Naive thymus-derived CD4-positive, alpha-beta T cell (primary cell): ENCODE results near the gene DNAJC13. TPM values are rescaled to one million over a fixed set of nuclear protein-coding genes. Genes with fewer than 3 reads are reported as not detected.

ENCODE experiments used
- ATAC-seq: fragments of 150-1000 bp; cut with Tn5 transposase; 2 replicates; pipeline ENCODE4 v1.10.0; 2021; ENCODE audit warnings: mild to moderate bottlenecking, moderate library complexity
- CTCF ChIA-PET: fragments of 350-600 bp; sonication (Branson Sonifier 250); formaldehyde crosslinking; loops from one replicate; lab custom pipeline; 2021; ENCODE audit warnings: antibody characterized with exemption; lab: Charles Lee
- POLR2A ChIA-PET: fragments of 350-600 bp; sonication (Branson Sonifier 250); formaldehyde crosslinking; loops from one replicate; lab custom pipeline; 2021; ENCODE audit warnings: antibody characterized with exemption, inconsistent platforms; lab: Charles Lee
- DNase-seq, 9 donors: peaks; one replicate each; pipeline versions ENCODE4 v3.0.0 to v3.0.0-alpha.2; 2020 to 2022; ENCODE audit warnings: mixed read lengths in 1 of 9
- H3K27ac ChIP-seq: one replicate; pipeline ENCODE4 v1.7.0; 2013; ENCODE audit warnings: mild to moderate bottlenecking, low read depth, low read length, moderate library complexity
- H3K27me3 ChIP-seq, 2 donors: one replicate each; pipeline ENCODE4 v1.7.0; 2013; ENCODE audit warnings: low read length in 2 of 2, mild to moderate bottlenecking in 2 of 2, moderate library complexity in 2 of 2; ENCODE audit not compliant: control insufficient read depth in 2 of 2, insufficient read depth in 2 of 2
- H3K36me3 ChIP-seq, 3 experiments: 1 replicate in 2 of 3; 2 replicates in 1 of 3; pipeline ENCODE4 v1.7.0; 2013; ENCODE audit warnings: low read length in 3 of 3, mild to moderate bottlenecking in 3 of 3, moderate library complexity in 1 of 3; ENCODE audit not compliant: insufficient read depth in 3 of 3, control insufficient read depth in 2 of 3
- H3K4me1 ChIP-seq, 2 donors: one replicate each; pipeline ENCODE4 v1.7.0; 2013; ENCODE audit warnings: low read length in 2 of 2, mild to moderate bottlenecking in 2 of 2, moderate library complexity in 1 of 2; ENCODE audit not compliant: control insufficient read depth in 2 of 2, insufficient read depth in 2 of 2
- H3K4me3 ChIP-seq: 2 replicates; pipeline ENCODE4 v1.7.0; 2013; ENCODE audit warnings: mild to moderate bottlenecking, low read length
- H3K9me3 ChIP-seq, 3 experiments: 1 replicate in 2 of 3; 2 replicates in 1 of 3; pipeline ENCODE4 v1.7.0; 2013; ENCODE audit warnings: low read length in 3 of 3; ENCODE audit not compliant: control insufficient read depth in 2 of 3
- H3K27ac Mint-ChIP-seq, 9 donors: one replicate each; pipeline ENCODE4 v1.8.0; 2020 to 2022; ENCODE audit warnings: mixed read lengths in 9 of 9, mild to moderate bottlenecking in 8 of 9, moderate library complexity in 5 of 9, inconsistent platforms in 2 of 9
- H3K27me3 Mint-ChIP-seq, 5 donors: one replicate each; pipeline ENCODE4 v1.8.0; 2021 to 2022; ENCODE audit warnings: mixed read lengths in 5 of 5, mild to moderate bottlenecking in 1 of 5
- H3K36me3 Mint-ChIP-seq, 5 donors: one replicate each; pipeline ENCODE4 v1.8.0; 2020 to 2022; ENCODE audit warnings: mixed read lengths in 5 of 5, mild to moderate bottlenecking in 3 of 5, inconsistent platforms in 1 of 5
- H3K4me1 Mint-ChIP-seq, 7 donors: one replicate each; pipeline ENCODE4 v1.8.0; 2020 to 2022; ENCODE audit warnings: mixed read lengths in 7 of 7, mild to moderate bottlenecking in 3 of 7, inconsistent platforms in 1 of 7
- H3K4me3 Mint-ChIP-seq, 10 donors: one replicate each; pipeline ENCODE4 v1.8.0; 2020 to 2022; ENCODE audit warnings: mild to moderate bottlenecking in 10 of 10, mixed read lengths in 10 of 10, moderate library complexity in 6 of 10, inconsistent platforms in 2 of 10
- H3K9me3 Mint-ChIP-seq, 11 donors: one replicate each; pipeline ENCODE4 v1.8.0; 2020 to 2022; ENCODE audit warnings: mixed read lengths in 11 of 11, mild to moderate bottlenecking in 4 of 11, inconsistent platforms in 1 of 11, moderate library complexity in 1 of 11
- intact Hi-C, 2 donors: fragments of 100-400 bp; cut with micrococcal nuclease; formaldehyde crosslinking; loops; one replicate each; pipeline ENCODE4 v1.15.1; 2023
- polyA plus RNA-seq, 2 donors: library from polyadenylated mRNA; unstranded; fragments of 300-500 nt; fragmentation: Illumina TruSeq; gene quantifications; one replicate each; pipeline ENCODE4 v1.2.3, GENCODE V29; 2021
- total RNA-seq, 6 experiments: library from RNA in 5 of 6; stranded (reverse) in 5 of 6; gene quantifications; 1 replicate in 5 of 6; 2 replicates in 1 of 6; pipeline ENCODE4 v1.2.3 and lab custom pipeline; 2021 to 2026

Gene DNAJC13
- total and polyA plus RNA-seq, 7 experiments from 2014 or later = 10.3 to 41.5 (median 35.0) TPM

DNA sequence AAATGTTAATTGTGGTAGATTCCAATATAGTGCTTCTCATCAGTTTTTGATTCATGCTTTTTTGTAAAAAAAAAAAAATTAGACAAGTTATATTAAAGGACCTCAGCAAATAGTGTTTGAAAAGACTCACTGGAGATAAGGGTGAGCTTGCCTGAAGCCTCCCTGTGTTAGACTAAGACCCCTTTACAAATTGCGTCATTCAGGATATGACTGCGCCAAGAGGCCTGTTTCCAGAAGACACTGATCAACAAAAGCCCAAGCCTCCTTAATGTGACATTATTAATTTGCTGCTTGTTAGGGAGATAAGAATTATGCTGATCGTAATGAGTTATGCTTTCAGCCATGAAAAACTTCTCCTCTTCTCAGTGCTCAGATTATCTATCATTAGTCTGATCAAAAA, 13.0 kb upstream of the DNAJC13 start:
- ATAC-seq = no peak
- ChIA-PET POLR2A (no interaction called here), CTCF (no interaction called here)
- no peak overlapping the region for H3K4me3 Mint-ChIP-seq
- no peaks in the 10 kb centered on the region for H3K36me3 Mint-ChIP-seq
- no peak overlapping the region for H3K27ac ChIP-seq
- H3K4me1 Mint-ChIP-seq = no peaks in the 10 kb centered on the region
- peaks cover 0 to 56% (median 0%) of the 10 kb centered on the region in 5 donors for H3K27me3 Mint-ChIP-seq
- H3K9me3 ChIP-seq = no peaks in the 10 kb centered on the region
- intact Hi-C loops = no loop called here
- no peaks in the 10 kb centered on the region for H3K36me3 ChIP-seq
- no peaks in the 10 kb centered on the region for H3K9me3 Mint-ChIP-seq
- H3K27ac Mint-ChIP-seq = no peak overlapping the region
- no peaks in the 10 kb centered on the region for H3K4me1 ChIP-seq
- no peak for DNase-seq
- no peaks in the 10 kb centered on the region for H3K27me3 ChIP-seq
- H3K4me3 ChIP-seq = no peak overlapping the region

DNA sequence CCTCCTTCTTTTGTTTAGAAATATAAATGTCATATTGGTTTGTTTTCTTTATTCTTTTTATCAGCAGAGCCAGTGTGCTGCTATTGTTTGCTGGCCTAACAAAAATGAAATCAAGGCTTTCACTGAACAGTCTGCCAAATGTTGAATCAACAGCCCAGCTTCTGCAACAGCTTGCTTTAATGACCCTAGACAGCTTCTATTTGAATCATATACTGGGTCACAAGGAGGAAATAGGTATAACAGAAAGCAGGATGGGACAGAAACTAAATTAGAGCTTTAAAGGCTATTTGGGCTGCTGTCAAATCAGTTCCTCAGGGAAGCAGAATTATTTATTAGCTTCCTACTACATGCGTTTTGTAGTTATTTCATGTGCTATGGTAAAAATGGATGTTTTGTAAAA, 12.1 kb upstream of the DNAJC13 start:
- no peaks in the 10 kb centered on the region for H3K4me1 Mint-ChIP-seq
- Histone ChIP-seq H3K36me3 (no peaks in the 10 kb centered on the region), H3K4me3 (no peak overlapping the region), H3K27ac (no peak overlapping the region), H3K4me1 (no peaks in the 10 kb centered on the region), H3K27me3 (no peaks in the 10 kb centered on the region), H3K9me3 (no peaks in the 10 kb centered on the region)
- H3K4me3 Mint-ChIP-seq = no peak overlapping the region
- peaks cover 0 to 58% (median 0%) of the 10 kb centered on the region in 5 donors for H3K27me3 Mint-ChIP-seq
- POLR2A ChIA-PET = no interaction called here
- no peak for DNase-seq
- ATAC-seq = no peak
- intact Hi-C loops = no loop called here
- H3K27ac Mint-ChIP-seq = no peak overlapping the region
- CTCF ChIA-PET = no interaction called here
- no peaks in the 10 kb centered on the region for H3K36me3 Mint-ChIP-seq
- no peaks in the 10 kb centered on the region for H3K9me3 Mint-ChIP-seq

DNA sequence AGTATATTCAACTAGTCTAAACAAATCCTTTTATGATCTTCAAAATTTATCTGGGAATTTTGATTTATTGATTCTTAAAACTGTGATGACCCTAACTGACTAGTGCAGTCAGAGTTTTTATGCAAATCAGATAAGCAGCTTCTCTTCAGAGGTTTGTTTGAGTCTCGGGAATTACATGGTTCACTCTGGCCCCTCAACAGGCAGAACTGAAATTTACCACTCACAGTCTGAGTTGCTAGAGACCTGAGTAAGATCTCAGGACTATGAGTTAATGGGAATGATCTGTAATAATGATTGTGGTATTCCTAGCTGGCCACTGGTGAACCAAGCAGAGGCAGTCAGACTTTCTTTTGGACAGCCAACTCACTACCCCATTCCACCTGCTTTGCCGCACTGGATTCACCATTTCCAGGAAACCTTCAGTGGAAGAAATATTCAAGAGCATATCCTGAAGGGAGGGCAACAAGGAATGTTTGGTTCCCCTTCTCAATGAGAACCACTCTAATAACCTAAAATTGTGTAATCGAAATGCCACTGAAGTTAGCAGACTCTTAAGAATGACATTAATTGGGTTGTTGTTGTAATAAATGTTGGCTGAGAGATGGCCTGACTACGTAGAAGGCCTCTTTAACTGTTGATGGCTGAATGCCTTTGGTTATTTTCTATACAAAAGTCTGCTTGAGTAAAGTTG, 11.5 kb upstream of the DNAJC13 start:
- peaks cover 0 to 62% (median 0%) of the 10 kb centered on the region in 5 donors for H3K27me3 Mint-ChIP-seq
- Histone ChIP-seq H3K4me3 (no peak overlapping the region), H3K27me3 (no peaks in the 10 kb centered on the region), H3K9me3 (no peaks in the 10 kb centered on the region), H3K27ac (no peak overlapping the region), H3K36me3 (no peaks in the 10 kb centered on the region), H3K4me1 (no peaks in the 10 kb centered on the region)
- no peak for DNase-seq
- no peaks in the 10 kb centered on the region for H3K36me3 Mint-ChIP-seq
- no peaks in the 10 kb centered on the region for H3K9me3 Mint-ChIP-seq
- H3K27ac Mint-ChIP-seq = no peak overlapping the region
- no peak for ATAC-seq
- H3K4me3 Mint-ChIP-seq = no peak overlapping the region
- POLR2A ChIA-PET = no interaction called here
- no peaks in the 10 kb centered on the region for H3K4me1 Mint-ChIP-seq
- CTCF ChIA-PET = no interaction called here
- intact Hi-C loops = no loop called here

DNA sequence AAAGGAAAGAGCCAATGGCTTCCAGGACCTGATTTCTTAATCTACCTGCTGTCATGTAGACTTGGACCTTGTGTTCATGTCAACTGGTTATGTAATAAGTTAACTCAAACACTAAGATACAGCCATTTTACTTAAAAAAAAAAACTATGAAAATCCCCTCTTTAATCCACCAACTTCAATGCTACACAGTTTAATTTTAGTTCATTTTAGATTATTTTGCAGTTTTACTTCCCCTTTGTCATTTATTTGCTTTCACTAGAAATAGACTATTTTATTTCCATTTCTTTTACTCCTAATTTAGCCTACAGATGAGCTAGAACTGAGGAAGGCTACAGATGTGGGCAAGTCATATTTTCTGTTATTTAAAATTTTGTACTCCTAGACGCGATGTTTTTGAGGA, 10.7 kb upstream of the DNAJC13 start:
- H3K4me1 ChIP-seq = no peaks in the 10 kb centered on the region
- peaks cover 0 to 64% (median 0%) of the 10 kb centered on the region in 5 donors for H3K27me3 Mint-ChIP-seq
- POLR2A ChIA-PET = interaction anchor here (0.6 to 1.4 kb wide), 2 partner anchors 14 to 18 kb away, joined by 3 to 4 read pairs; no protein-coding TSS in a partner anchor

DNA sequence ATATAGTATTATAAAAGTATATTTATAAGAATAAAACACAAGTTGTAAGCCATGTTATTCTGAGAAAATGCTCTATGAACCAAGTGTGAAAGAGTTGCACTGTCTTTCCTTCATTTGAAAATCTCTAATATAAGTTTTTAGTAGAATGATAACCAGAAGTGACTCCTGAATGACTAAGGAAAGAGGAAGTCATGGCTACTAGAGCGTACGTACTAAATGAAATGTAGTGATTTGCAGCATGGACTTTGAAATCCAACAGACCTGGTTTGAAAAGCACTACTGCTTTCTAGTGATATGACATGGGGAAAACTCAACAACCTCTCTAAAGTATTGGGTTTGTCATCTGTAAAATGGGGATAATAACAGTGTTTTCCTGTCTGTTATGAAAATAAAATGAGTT, 10.3 kb upstream of the DNAJC13 start:
- POLR2A ChIA-PET = interaction anchor here (0.6 to 1.4 kb wide), 2 partner anchors 15 to 17 kb away, joined by 3 to 4 read pairs; no protein-coding TSS in a partner anchor
- H3K36me3 ChIP-seq = no peaks in the 10 kb centered on the region
- no peaks in the 10 kb centered on the region for H3K4me1 Mint-ChIP-seq
- intact Hi-C loops = no loop called here
- no peaks in the 10 kb centered on the region for H3K9me3 Mint-ChIP-seq
- CTCF ChIA-PET = interaction anchor here (0.7 kb wide), 1 partner anchor 58 kb away, joined by 9 read pairs; no protein-coding TSS in a partner anchor
- no peaks in the 10 kb centered on the region for H3K9me3 ChIP-seq
- H3K27me3 Mint-ChIP-seq = peaks cover 0 to 66% (median 0%) of the 10 kb centered on the region in 5 donors
- H3K27ac ChIP-seq = no peak overlapping the region
- no peak overlapping the region for H3K4me3 Mint-ChIP-seq
- no peaks in the 10 kb centered on the region for H3K4me1 ChIP-seq
- DNase-seq (no peak), ATAC-seq (no peak)
- H3K4me3 ChIP-seq = no peak overlapping the region
- H3K27ac Mint-ChIP-seq = no peak overlapping the region
- H3K36me3 Mint-ChIP-seq = no peaks in the 10 kb centered on the region
- H3K27me3 ChIP-seq = no peaks in the 10 kb centered on the region

More for the DNA sequence above, 10.7 kb upstream of the DNAJC13 start:
- CTCF ChIA-PET = interaction anchor here (0.7 kb wide), 1 partner anchor 57 kb away, joined by 9 read pairs; no protein-coding TSS in a partner anchor
- no peak overlapping the region for H3K4me3 Mint-ChIP-seq
- H3K27ac ChIP-seq = no peak overlapping the region
- H3K9me3 ChIP-seq = no peaks in the 10 kb centered on the region
- intact Hi-C loops = no loop called here
- no peaks in the 10 kb centered on the region for H3K4me1 Mint-ChIP-seq
- H3K36me3 ChIP-seq = no peaks in the 10 kb centered on the region
- H3K4me3 ChIP-seq = no peak overlapping the region
- no peak for DNase-seq
- no peaks in the 10 kb centered on the region for H3K9me3 Mint-ChIP-seq
- H3K27me3 ChIP-seq = no peaks in the 10 kb centered on the region
- H3K36me3 Mint-ChIP-seq = no peaks in the 10 kb centered on the region
- ATAC-seq = no peak
- H3K27ac Mint-ChIP-seq = no peak overlapping the region

GRCh38 chr3:132414841-132415240, 2.5 kb upstream of the DNAJC13 start:
- peaks cover 0 to 5% (median 2%) of the 10 kb centered on the region in 5 donors for H3K36me3 Mint-ChIP-seq
- peaks cover 0 to 1% (median 0%) of the 10 kb centered on the region in 11 donors for H3K9me3 Mint-ChIP-seq
- H3K36me3 ChIP-seq = peaks cover 0 to 7% (median 0%) of the 10 kb centered on the region in 3 experiments
- intact Hi-C loops = loop anchor here (5.0 to 10.0 kb wide), 5 partner anchors 110 to 1392 kb away; partner anchors contain the start of genes TOPBP1 (in 2 of the 2), MRPL3 (in 1 of the 2) and SRPRB (in 1 of the 2)
- ChIA-PET CTCF (no interaction called here), POLR2A (no interaction called here)
- H3K4me3 ChIP-seq = no peak overlapping the region
- DNase-seq = no peak
- no peaks in the 10 kb centered on the region for H3K9me3 ChIP-seq
- H3K27me3 ChIP-seq = no peaks in the 10 kb centered on the region
- H3K4me3 Mint-ChIP-seq = no peak overlapping the region
- H3K27ac Mint-ChIP-seq = no peak overlapping the region
- peaks cover 12 to 26% (median 20%) of the 10 kb centered on the region in 7 donors for H3K4me1 Mint-ChIP-seq
- ATAC-seq = no peak
- H3K27ac ChIP-seq = no peak overlapping the region
- H3K27me3 Mint-ChIP-seq = peaks cover 0 to 19% (median 0%) of the 10 kb centered on the region in 5 donors
- peaks cover 7 to 11% of the 10 kb centered on the region in 2 donors for H3K4me1 ChIP-seq
